Neural cell (in vitro differentiated cells): ENCODE results near the gene FBXO48. TPM values are rescaled to one million over a fixed set of nuclear protein-coding genes. Genes with fewer than 3 reads are reported as not detected.

Source experiments
- H2AFZ ChIP-seq: fragments of 200-600, 300-800 bp; sonication (generic), shearing (Covaris generic); 2 replicates; pipeline ENCODE4 v1.6.0; 2014; ENCODE audit warnings: low read depth, mild to moderate bottlenecking, antibody characterized with exemption, low read length, moderate library complexity
- H3F3A ChIP-seq: fragments of 200-600 bp; shearing (Covaris generic); 2 replicates; pipeline ENCODE4 v1.6.1; 2016; ENCODE audit warnings: mild to moderate bottlenecking, moderate library complexity, mixed read lengths, antibody characterized with exemption, low read length; ENCODE audit not compliant: insufficient read depth, poor library complexity, severe bottlenecking
- H3K27ac ChIP-seq: fragments of 200-600, 300-800 bp; sonication (generic), shearing (Covaris generic); 2 replicates; pipeline ENCODE4 v1.5.1; 2014; ENCODE audit warnings: mild to moderate bottlenecking, low read length, moderate library complexity
- H3K27me3 ChIP-seq: fragments of 300-800, 200-600 bp; sonication (generic), shearing (Covaris generic); 2 replicates; pipeline ENCODE4 v1.6.0; 2014; ENCODE audit warnings: mild to moderate bottlenecking, low read depth, low read length, moderate library complexity; ENCODE audit not compliant: insufficient read depth
- H3K36me3 ChIP-seq: fragments of 300-800, 200-600 bp; sonication (generic), shearing (Covaris generic); 2 replicates; pipeline ENCODE4 v1.5.1; 2014; ENCODE audit warnings: mild to moderate bottlenecking, antibody characterized with exemption, low read length, moderate library complexity; ENCODE audit not compliant: insufficient read depth
- H3K4me2 ChIP-seq: fragments of 300-800, 200-600 bp; sonication (generic), shearing (Covaris generic); 2 replicates; pipeline ENCODE4 v1.6.0; 2014; ENCODE audit warnings: mild to moderate bottlenecking, low read length
- H3K4me3 ChIP-seq: fragments of 300-800, 200-600 bp; sonication (generic), shearing (Covaris generic); 2 replicates; pipeline ENCODE4 v1.5.1; 2014; ENCODE audit warnings: mild to moderate bottlenecking, low read length, moderate library complexity
- H3K79me2 ChIP-seq: fragments of 200-600 bp; shearing (Covaris generic); replicated peaks from 2 replicates; pipeline ENCODE4 v1.6.0; 2014; ENCODE audit warnings: mild to moderate bottlenecking, low read length, moderate library complexity; ENCODE audit not compliant: insufficient read depth
- H3K9ac ChIP-seq: fragments of 300-800, 200-600 bp; sonication (generic), shearing (Covaris generic); 2 replicates; pipeline ENCODE4 v1.6.1; 2016; ENCODE audit warnings: mild to moderate bottlenecking, low read length, mixed read lengths
- H3K9me2 ChIP-seq: fragments of 200-600 bp; shearing (Covaris generic); 2 replicates; pipeline ENCODE4 v1.6.1; 2016; ENCODE audit warnings: mild to moderate bottlenecking, low read length, mixed read lengths; ENCODE audit not compliant: insufficient read depth
- H3K9me3 ChIP-seq: fragments of 200-600, 300-800 bp; sonication (generic), shearing (Covaris generic); 2 replicates; pipeline ENCODE4 v1.6.1; 2016; ENCODE audit warnings: mild to moderate bottlenecking, mixed run types, low read length, moderate library complexity, mixed read lengths
- H4K20me1 ChIP-seq: fragments of 200-600 bp; shearing (Covaris generic); 2 replicates; pipeline ENCODE4 v1.6.1; 2016; ENCODE audit warnings: mild to moderate bottlenecking, mixed run types; ENCODE audit not compliant: insufficient read depth
- CTCF ChIP-seq: fragments of 450-650 bp; IDR thresholded peaks from 2 replicates; pipeline ENCODE4 v1.5.1; 2014; ENCODE audit warnings: antibody characterized with exemption, mild to moderate bottlenecking, moderate library complexity; ENCODE audit not compliant: poor library complexity, severe bottlenecking
- EP300 ChIP-seq: fragments of 450-650 bp; conservative IDR thresholded peaks from 2 replicates; pipeline ENCODE4 v1.6.1; 2014; ENCODE audit warnings: antibody characterized with exemption, mild to moderate bottlenecking, moderate library complexity; ENCODE audit not compliant: poor library complexity, severe bottlenecking
- EZH2 ChIP-seq: fragments of 200-600, 300-800 bp; shearing (Covaris generic), sonication (generic); IDR thresholded peaks from 2 replicates; pipeline ENCODE4 v1.6.1; 2014; ENCODE audit warnings: antibody characterized with exemption, low read length, borderline replicate concordance, mild to moderate bottlenecking; ENCODE audit not compliant: insufficient read depth, poor library complexity, severe bottlenecking
- MXI1 ChIP-seq: fragments of 450-650 bp; conservative IDR thresholded peaks from 2 replicates; pipeline ENCODE4 v1.6.1; 2014; ENCODE audit warnings: antibody characterized with exemption, mild to moderate bottlenecking; ENCODE audit not compliant: poor library complexity, severe bottlenecking
- POLR2AphosphoS5 ChIP-seq: IDR thresholded peaks from 2 replicates; pipeline ENCODE4 v1.6.1; 2012
- RAD21 ChIP-seq: fragments of 450-650 bp; conservative IDR thresholded peaks from 2 replicates; pipeline ENCODE4 v1.6.1; 2014; ENCODE audit warnings: antibody characterized with exemption, mild to moderate bottlenecking, moderate library complexity
- REST ChIP-seq: IDR thresholded peaks from 2 replicates; pipeline ENCODE4 v1.6.1; 2012; ENCODE audit warnings: borderline replicate concordance
- SMC3 ChIP-seq: fragments of 450-650 bp; conservative IDR thresholded peaks from 2 replicates; pipeline ENCODE4 v1.6.1; 2014; ENCODE audit warnings: antibody characterized with exemption, mild to moderate bottlenecking, moderate library complexity; ENCODE audit not compliant: poor library complexity
- TAF1 ChIP-seq: IDR thresholded peaks from 2 replicates; pipeline ENCODE4 v1.6.1; 2012; ENCODE audit warnings: low read depth
- polyA plus RNA-seq: library from polyadenylated mRNA; depleted of rRNA; stranded (reverse); fragments of >200 nt; gene quantifications from 2 replicates; pipeline ENCODE4 v1.2.3, GENCODE V29; 2014

The FBXO48 gene
- polyA plus RNA-seq, 1 donor from 2014 or later = 0.45 TPM

- H3K9me2 ChIP-seq = no peaks in the 10 kb centered on the region
- H3K79me2 ChIP-seq = no peaks in the 10 kb centered on the region
- H3K4me2 ChIP-seq = no peak overlapping the region
- no peaks in the 10 kb centered on the region for H3K36me3 ChIP-seq
- H3K4me3 ChIP-seq = no peak overlapping the region
- no peaks in the 10 kb centered on the region for H3F3A ChIP-seq
- H3K9ac ChIP-seq = no peak overlapping the region
- TF ChIP-seq TAF1 (no peak), POLR2AphosphoS5 (no peak), SMC3 (no peak), MXI1 (no peak), EZH2 (no peak), CTCF (no peak), RAD21 (no peak), EP300 (no peak), REST (no peak)
- no peaks in the 10 kb centered on the region for H4K20me1 ChIP-seq
- H3K9me3 ChIP-seq = no peaks in the 10 kb centered on the region
- H3K27me3 ChIP-seq = no peaks in the 10 kb centered on the region
- H2AFZ ChIP-seq = no peak overlapping the region
- no peak overlapping the region for H3K27ac ChIP-seq
These were observed 13.2 kb downstream of the FBXO48 start for GRCh38 chr2:68453761-68454360.

GRCh38 chr2:68452158-68452900 is 14.8 kb downstream of the FBXO48 start:
- no peaks in the 10 kb centered on the region for H3K9me3 ChIP-seq
- no peaks in the 10 kb centered on the region for H4K20me1 ChIP-seq
- no peaks in the 10 kb centered on the region for H3K27me3 ChIP-seq
- no peaks in the 10 kb centered on the region for H3F3A ChIP-seq
- no peak overlapping the region for H3K4me3 ChIP-seq
- no peak overlapping the region for H3K4me2 ChIP-seq
- no peak overlapping the region for H3K9ac ChIP-seq
- H3K9me2 ChIP-seq = no peaks in the 10 kb centered on the region
- no peak overlapping the region for H3K27ac ChIP-seq
- H3K79me2 ChIP-seq = no peaks in the 10 kb centered on the region
- H3K36me3 ChIP-seq = no peaks in the 10 kb centered on the region
- H2AFZ ChIP-seq = no peak overlapping the region
- TF ChIP-seq EZH2 (no peak), EP300 (no peak), TAF1 (no peak), SMC3 (no peak), CTCF (no peak)
